IMR-90 (cell line): ENCODE data around the gene IL6ST.

ENCODE experiments used
- BHLHE40 ChIP-seq: fragments of 150-350 bp; IDR thresholded peaks from 2 replicates; pipeline ENCODE4 v1.6.1; 2016; ENCODE audit warnings: mild to moderate bottlenecking, low read depth, low read length
- CEBPB ChIP-seq: IDR thresholded peaks from 2 replicates; pipeline ENCODE4 v1.6.1; 2012; ENCODE audit warnings: low read depth, low read length, improper control_type of control experiment
- CTCF ChIP-seq: conservative IDR thresholded peaks from 2 replicates; pipeline ENCODE4 v1.5.1; 2012; ENCODE audit warnings: mild to moderate bottlenecking, low read depth, low read length, improper control_type of control experiment
- FOS ChIP-seq: fragments of 150-350 bp; IDR thresholded peaks from 2 replicates; pipeline ENCODE4 v1.6.1; 2016; ENCODE audit warnings: low read depth, low read length
- MAFK ChIP-seq: IDR thresholded peaks from 2 replicates; pipeline ENCODE4 v1.6.1; 2012; ENCODE audit warnings: low read depth, low read length, improper control_type of control experiment
- MXI1 ChIP-seq: IDR thresholded peaks from 2 replicates; pipeline ENCODE4 v1.6.1; 2012; ENCODE audit warnings: low read depth, mild to moderate bottlenecking, low read length, moderate library complexity, borderline replicate concordance
- NFE2L2 ChIP-seq: fragments of 150-350 bp; IDR thresholded peaks from 2 replicates; pipeline ENCODE4 v1.6.1; 2016; ENCODE audit warnings: low read depth, mild to moderate bottlenecking, low read length
- POLR2A ChIP-seq: IDR thresholded peaks from 2 replicates; pipeline ENCODE4 v1.6.1; 2012; ENCODE audit warnings: mild to moderate bottlenecking, low read depth, low read length
- RAD21 ChIP-seq: IDR thresholded peaks from 2 replicates; pipeline ENCODE4 v1.6.1; 2012; ENCODE audit warnings: low read length, improper control_type of control experiment
- RFX5 ChIP-seq: IDR thresholded peaks from 2 replicates; pipeline ENCODE4 v1.8.0; 2012; ENCODE audit warnings: low read depth, mild to moderate bottlenecking, low read length, moderate library complexity
- SMC3 ChIP-seq: fragments of 150-350 bp; IDR thresholded peaks from 2 replicates; pipeline ENCODE4 v1.6.1; 2016; ENCODE audit warnings: low read depth, mild to moderate bottlenecking, antibody characterized with exemption, low read length, moderate library complexity
- USF2 ChIP-seq: fragments of 150-350 bp; IDR thresholded peaks from 2 replicates; pipeline ENCODE4 v1.6.1; 2017; ENCODE audit warnings: mild to moderate bottlenecking, antibody characterized with exemption, low read length, low read depth

- TF ChIP-seq SMC3 (no peak), USF2 (no peak), CTCF (no peak), CEBPB (no peak), POLR2A (no peak), BHLHE40 (no peak), RAD21 (no peak), MXI1 (no peak), NFE2L2 (no peak), MAFK (no peak), RFX5 (no peak), FOS (no peak)
Measured at GRCh38 chr5:56002303-56002702, 7.5 kb upstream of the IL6ST start.
